Mesodermal cell (in vitro differentiated cells): ENCODE measurements around the gene HOMER3.

Experiments used
- H3K27ac ChIP-seq: 2 replicates; pipeline ENCODE4 v1.7.0; 2013; ENCODE audit warnings: mild to moderate bottlenecking, low read depth, low read length, moderate library complexity; ENCODE audit not compliant: severe bottlenecking
- H3K36me3 ChIP-seq: 2 replicates; pipeline ENCODE4 v1.7.1; 2013; ENCODE audit warnings: mild to moderate bottlenecking, low read length, moderate library complexity; ENCODE audit not compliant: control insufficient read depth, insufficient read depth
- H3K4me1 ChIP-seq: one replicate; pipeline ENCODE4 v1.7.1; 2013; ENCODE audit warnings: mild to moderate bottlenecking, low read length; ENCODE audit not compliant: insufficient read depth, control insufficient read depth, poor library complexity, severe bottlenecking
- H3K4me3 ChIP-seq: 2 replicates; pipeline ENCODE4 v1.7.0; 2013; ENCODE audit warnings: low read length, control low read depth, mild to moderate bottlenecking; ENCODE audit not compliant: insufficient read depth, poor library complexity, severe bottlenecking; ENCODE audit errors: extremely low read depth
- H3K9me3 ChIP-seq: 2 replicates; pipeline ENCODE4 v1.7.1; 2013; ENCODE audit warnings: mild to moderate bottlenecking, low read length, moderate library complexity; ENCODE audit not compliant: control insufficient read depth
- WGBS, 2 experiments: methylation state at CpG; one replicate each; pipeline ENCODE4 v1.1.5; 2013; ENCODE audit warnings: missing lambda C conversion rate in 2 of 2; ENCODE audit not compliant: insufficient coverage in 2 of 2; 5-methylcytosine and 5-hydroxymethylcytosine counted together

The HOMER3 gene

DNA sequence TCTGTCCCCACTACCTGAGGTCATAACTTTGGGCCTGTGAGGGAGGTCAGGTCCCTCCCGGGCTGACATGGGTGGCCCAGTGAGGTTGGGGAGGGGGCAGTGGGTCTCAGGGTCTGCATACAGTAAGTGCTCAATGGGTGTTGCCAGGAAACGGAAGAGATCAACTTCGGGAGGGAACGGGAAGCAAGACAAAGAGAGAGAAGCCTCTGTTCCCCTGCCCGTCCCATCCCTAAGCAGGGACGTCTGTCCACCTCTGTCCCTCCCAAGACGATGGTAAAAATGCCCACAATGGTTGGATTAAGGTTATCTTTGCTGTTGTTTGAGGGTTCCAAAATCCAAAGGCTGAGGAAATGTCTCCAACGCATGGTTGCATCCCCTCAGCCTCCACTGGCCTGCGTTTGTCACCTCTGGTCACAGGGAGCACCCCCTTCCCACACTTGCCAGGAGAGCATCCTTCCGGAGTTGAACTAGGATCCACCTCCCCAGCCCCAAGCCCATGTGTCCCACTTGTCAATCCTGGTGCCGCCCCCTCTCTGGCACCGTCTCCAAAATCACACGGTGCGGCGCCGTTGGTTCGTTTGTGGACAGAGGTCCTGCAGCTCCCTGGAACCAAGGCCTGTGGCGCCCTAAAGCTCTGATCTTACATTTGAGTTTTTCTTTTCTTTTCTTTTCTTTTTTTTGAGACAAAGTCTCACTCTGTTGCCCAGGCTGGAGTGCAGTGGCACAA is 774 bp upstream of the HOMER3 start:
- H3K36me3 ChIP-seq = peaks cover 19% of the 10 kb centered on the region
- no peaks in the 10 kb centered on the region for H3K9me3 ChIP-seq
- no peak overlapping the region for H3K4me3 ChIP-seq
- 72 to 74% methylated on average over 16 to 17 of the region's 18 CpGs for WGBS, 2 experiments
- H3K27ac ChIP-seq = peak overlapping the region; percentile 10
- H3K4me1 ChIP-seq = peaks cover 4% of the 10 kb centered on the region

DNA sequence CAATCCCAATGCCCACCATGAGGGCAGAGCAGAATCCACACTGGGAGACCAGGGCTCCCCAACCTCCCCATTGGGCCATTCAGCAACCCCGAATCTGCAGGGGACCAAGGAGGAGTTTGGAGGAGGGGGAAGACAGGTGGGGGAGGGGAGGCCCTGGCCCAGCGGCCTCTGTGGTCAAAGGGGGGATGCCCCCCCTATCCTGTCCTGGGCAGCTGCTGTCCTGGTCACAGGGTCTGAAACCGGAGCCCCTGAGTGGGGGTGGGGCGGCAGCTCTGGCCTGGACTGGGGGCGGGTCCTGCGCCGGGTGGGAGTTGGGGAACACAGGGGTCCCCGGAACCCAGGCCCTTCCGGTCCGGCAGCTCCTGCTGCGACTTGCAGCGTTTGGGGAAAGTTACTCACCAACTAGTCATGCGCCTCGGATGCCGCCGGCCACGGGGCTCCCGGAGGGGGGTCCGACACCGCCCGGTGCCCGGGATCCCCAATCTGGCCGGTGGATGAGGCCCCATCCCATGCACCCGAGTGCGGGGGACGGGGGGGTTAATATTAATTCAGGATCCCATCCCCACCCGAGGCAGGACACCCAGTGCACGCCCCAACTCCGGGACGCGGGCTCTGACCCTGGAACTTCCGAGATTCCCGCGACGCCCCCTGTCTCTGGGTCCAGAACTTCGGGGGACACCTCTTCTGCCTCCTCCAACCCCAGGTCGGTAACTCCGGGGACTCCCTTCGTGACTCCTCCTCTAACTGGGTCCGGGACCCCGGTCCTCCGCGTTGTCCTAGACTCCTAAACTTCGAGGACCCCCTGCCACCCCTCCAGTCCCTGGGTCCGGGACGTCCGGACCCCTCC is 872 bp downstream of the HOMER3 start:
- WGBS, 2 experiments = 1% methylated on average over 28 to 42 of the region's 47 CpGs
- Histone ChIP-seq H3K4me1 (peaks cover 4% of the 10 kb centered on the region), H3K36me3 (peaks cover 23% of the 10 kb centered on the region), H3K9me3 (no peaks in the 10 kb centered on the region), H3K4me3 (peak overlapping the region; percentile 88), H3K27ac (peak overlapping the region; percentile 69)

DNA sequence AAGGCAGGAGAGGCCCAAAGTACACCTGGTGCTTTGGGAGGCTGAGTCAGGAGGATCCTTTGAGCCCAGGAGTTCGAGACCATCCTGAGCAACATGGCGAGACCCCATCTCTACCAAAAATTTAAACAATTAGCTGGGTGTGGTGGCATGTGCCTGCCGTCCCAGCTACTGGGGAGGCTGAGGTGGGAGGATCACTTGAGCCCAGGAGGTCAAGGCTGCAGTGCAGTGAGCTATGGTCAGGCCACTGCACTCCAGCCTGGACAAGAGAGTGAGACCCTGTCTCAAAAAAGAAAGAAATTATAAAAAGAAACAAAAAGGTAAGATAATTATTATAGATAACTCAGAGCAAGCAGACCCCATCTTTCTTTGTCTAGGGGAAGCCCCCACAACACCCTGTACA is 1.9 kb downstream of the HOMER3 start:
- 93% methylated on average over 3 of the region's 3 CpGs; no CpG with 5 or more reads in 1 of the 2 experiments for WGBS, 2 experiments
- peaks cover 4% of the 10 kb centered on the region for H3K4me1 ChIP-seq
- peaks cover 32% of the 10 kb centered on the region for H3K36me3 ChIP-seq
- H3K27ac ChIP-seq = no peak overlapping the region
- H3K9me3 ChIP-seq = no peaks in the 10 kb centered on the region
- H3K4me3 ChIP-seq = peak overlapping the region; percentile 88

DNA sequence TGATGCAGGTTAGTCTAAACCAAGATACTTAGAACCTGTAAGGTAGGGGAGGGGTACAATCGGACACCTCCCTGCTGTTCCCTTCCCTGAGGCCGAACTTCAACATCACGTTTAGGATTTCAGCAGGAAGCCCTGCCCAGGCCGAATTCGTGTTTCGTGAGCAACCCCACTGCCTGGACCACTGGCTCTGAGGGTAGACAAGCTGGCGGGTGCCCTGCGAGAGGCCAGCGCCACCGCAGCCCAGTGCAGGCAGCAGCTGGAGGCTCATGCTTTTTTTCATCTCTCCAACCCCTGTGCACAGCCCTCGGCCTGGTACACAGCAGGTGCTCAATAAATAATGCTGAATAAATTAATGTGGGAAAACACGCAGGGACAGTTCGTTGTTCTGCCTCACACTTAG is 7.7 kb downstream of the HOMER3 start:
- H3K4me1 ChIP-seq = peaks cover 6% of the 10 kb centered on the region
- WGBS, 2 experiments = 77 to 83% methylated on average over 10 of the region's 13 CpGs
- peaks cover 64% of the 10 kb centered on the region for H3K36me3 ChIP-seq
- H3K9me3 ChIP-seq = no peaks in the 10 kb centered on the region
- H3K4me3 ChIP-seq = no peak overlapping the region
- H3K27ac ChIP-seq = no peak overlapping the region

DNA sequence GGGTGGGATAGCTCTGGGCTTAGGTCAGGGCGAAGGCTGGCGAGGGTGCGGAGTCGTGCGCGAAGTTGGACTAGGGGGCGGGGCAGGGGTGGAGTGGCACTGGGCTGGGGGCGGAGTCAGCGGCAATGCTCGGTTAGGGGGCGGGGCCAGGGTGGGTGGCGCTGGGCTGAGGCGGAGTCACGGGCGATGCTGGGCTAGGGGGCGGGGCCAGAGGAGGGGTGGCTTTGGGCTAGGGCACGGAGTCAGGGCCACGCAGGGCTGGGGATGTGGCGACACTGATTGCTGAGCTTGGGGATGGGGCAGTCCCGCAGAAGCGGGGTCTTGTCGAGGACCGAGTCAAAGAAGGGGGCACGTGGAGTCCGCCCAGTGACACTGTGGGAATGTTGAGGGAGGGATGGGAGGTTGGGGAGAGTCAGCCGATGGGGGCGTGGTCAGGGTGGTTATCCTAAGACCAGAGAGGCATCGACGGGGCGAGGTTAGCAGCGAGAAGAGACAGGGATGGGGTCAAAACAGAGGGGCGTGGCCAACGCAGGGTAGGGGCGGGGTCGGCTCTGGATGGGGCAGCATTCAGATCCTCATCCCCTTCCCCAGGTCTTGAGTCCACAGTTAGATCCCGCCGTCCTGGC is 8.7 kb downstream of the HOMER3 start:
- Histone ChIP-seq H3K9me3 (no peaks in the 10 kb centered on the region), H3K4me3 (peak overlapping the region; percentile 8), H3K36me3 (peaks cover 64% of the 10 kb centered on the region), H3K27ac (no peak overlapping the region), H3K4me1 (peaks cover 6% of the 10 kb centered on the region)
- WGBS, 2 experiments = 9 to 14% methylated on average over 19 to 30 of the region's 37 CpGs

DNA sequence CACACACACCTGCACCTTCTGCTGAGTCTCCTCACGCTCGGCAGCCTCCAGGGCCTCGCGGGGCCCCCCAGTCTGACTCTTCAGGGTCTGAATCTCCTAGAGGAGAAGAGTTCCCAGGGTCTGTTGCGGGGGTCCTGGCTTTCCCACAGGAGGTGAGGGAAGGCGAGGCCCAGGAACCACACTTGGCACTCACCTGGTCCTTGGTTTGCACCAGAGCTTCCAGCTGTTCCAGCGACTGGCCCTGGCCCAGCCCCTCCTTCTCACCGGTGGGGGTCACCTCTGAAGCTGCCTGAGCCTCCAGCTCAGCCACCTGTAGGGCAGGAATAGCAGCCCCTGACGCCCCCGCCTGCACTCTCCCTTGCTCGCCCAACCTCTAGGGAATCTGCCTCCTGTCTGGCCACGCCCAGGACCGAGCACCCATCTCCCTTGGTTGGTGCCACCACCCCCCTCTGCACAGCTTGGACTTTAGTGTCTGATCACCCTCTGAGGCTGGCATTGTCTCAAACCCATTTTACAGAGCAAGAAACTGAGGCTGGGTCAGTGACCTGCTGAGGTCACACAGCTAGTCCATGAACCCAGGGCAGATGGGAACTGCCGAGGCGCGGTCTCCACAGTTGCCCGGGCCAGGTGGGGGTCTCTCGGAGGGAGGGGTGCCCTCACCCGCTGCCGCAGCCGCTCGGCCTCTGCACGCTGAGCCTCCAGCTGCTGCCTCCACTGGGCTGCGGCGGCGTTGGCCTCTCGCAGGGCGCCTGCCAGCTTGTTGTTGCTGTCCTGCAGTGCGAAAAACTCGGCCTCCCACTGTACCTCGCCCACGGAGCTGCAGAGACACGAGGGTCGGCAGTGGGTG is 9.5 kb downstream of the HOMER3 start:
- H3K4me3 ChIP-seq = no peak overlapping the region
- H3K4me1 ChIP-seq = peaks cover 6% of the 10 kb centered on the region
- H3K27ac ChIP-seq = no peak overlapping the region
- whole genome bisulfite sequencing, 2 experiments = 82 to 87% methylated on average over 24 to 34 of the region's 34 CpGs
- peaks cover 65% of the 10 kb centered on the region for H3K36me3 ChIP-seq
- no peaks in the 10 kb centered on the region for H3K9me3 ChIP-seq

DNA sequence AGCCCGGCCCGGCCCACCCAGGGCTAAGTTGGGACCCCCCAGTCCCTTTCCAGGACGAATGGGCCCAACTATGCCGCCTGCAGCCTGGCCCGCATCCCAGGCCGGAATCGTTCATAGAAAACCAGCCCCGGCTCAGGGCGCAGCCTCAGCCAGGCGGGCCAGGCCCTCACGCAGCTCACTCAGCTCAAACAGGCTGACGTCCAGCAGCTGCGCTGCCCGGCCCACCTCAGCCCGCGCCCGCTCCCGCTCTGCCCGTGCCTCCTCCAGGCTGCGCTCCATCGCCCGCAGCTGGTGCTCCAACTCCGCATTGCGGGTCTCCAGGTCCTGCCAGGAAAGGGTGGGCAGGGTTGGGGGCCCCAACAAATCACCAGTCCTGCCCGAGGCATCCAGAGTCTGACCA is 11.7 kb downstream of the HOMER3 start:
- peaks cover 74% of the 10 kb centered on the region for H3K36me3 ChIP-seq
- WGBS, 2 experiments = 97 to 98% methylated on average over 15 to 24 of the region's 25 CpGs
- H3K27ac ChIP-seq = no peak overlapping the region
- peaks cover 6% of the 10 kb centered on the region for H3K4me1 ChIP-seq
- H3K4me3 ChIP-seq = no peak overlapping the region
- no peaks in the 10 kb centered on the region for H3K9me3 ChIP-seq

DNA sequence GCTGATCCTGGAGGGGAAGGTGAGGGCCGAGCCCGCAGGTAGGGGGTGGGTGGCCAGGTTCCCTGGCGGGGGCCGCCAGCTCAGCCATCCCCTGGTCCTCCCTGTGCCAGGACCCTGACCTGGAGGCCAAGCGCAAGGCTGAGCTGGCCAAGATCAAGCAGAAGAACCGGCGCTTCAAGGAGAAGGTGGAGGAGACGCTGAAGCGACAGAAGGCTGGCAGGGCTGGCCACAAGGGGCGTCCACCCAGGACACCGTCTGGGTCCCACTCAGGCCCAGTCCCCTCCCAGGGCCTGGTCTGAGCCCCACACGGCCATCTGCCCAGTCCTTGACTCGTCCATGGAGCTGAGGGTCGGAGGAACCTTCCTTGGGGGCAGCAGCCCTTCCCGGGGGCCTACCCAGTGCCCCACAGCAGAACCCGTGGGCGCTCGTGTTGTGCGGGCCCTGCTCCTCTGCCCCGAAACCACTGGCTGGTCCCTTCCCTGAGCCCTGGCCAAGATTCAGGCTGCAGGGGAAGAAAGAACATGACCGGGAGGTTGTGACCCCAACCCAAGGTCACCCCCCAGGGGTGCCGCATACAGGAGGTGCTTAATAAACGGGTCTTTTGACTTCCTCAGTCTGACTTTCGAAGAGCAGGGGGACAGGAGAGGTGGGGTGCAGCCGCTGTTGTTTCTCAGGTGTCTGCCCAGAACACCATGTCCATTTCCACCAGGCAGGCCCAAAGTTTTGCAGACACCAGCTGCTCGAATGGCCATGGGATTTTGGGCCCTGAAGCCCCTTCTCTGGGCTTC is 12.8 kb downstream of the HOMER3 start:
- 96 to 97% methylated on average over 25 to 26 of the region's 26 CpGs for WGBS, 2 experiments
- H3K27ac ChIP-seq = no peak overlapping the region
- no peak overlapping the region for H3K4me3 ChIP-seq
- H3K36me3 ChIP-seq = peaks cover 74% of the 10 kb centered on the region
- no peaks in the 10 kb centered on the region for H3K9me3 ChIP-seq
- H3K4me1 ChIP-seq = peaks cover 5% of the 10 kb centered on the region

DNA sequence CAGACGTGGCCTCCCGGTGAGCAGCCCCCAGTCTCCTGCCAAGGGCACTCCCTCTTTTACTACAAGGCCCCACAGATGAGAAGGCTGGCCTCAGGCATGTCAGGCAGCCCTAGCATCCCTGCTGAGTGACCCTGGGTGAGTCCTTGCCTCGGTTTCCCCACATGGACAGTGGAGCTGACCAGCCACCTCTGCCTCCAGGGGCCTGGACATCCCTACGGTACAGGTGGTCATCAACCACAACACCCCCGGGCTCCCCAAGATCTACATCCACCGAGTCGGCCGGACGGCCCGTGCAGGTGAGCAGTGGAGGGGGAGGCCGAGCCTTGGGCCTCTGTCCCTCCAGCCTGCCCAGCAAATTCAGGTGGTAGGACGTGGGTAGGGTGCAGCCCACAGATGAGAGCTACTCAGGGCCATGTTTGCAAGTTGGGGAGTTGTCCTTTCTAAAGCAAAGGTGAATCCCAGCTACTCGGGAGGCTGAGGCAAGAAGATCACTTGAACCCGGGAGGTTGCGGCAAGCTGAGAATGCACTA is 16.3 kb downstream of the HOMER3 start:
- no peak overlapping the region for H3K4me3 ChIP-seq
- WGBS, 2 experiments = 94 to 96% methylated on average over 13 to 14 of the region's 15 CpGs
- H3K27ac ChIP-seq = no peak overlapping the region
- H3K36me3 ChIP-seq = peaks cover 78% of the 10 kb centered on the region
- H3K4me1 ChIP-seq = peaks cover 5% of the 10 kb centered on the region
- H3K9me3 ChIP-seq = no peaks in the 10 kb centered on the region
